ENCODE data around the gene IFNK. TPM values are rescaled to one million over a fixed set of nuclear protein-coding genes. Genes with fewer than 3 reads are reported as not detected.

IFNK gene
- polyA plus RNA-seq, 2 of the 4 experiments (the other 2 are of a cell fraction) = not detected

- ATAC-seq = no peak; a peak in 1 of 6 replicates
- Histone ChIP-seq H3K4me1 (no peaks in the 10 kb centered on the region), H3K4me2 (no peak overlapping the region), H3K9me3 (no peaks in the 10 kb centered on the region), H3K4me3 (no peak overlapping the region), H3K27ac (no peak overlapping the region)
- DNase-seq (ENCODE audit: low read depth in 1 of 2, low spot score in 1 of 2) = no peak
- ChIA-PET CTCF (interaction anchor here (0.8 to 1.3 kb wide), 3 partner anchors 11 to 24 kb away, joined by 4 to 5 read pairs (median 4); partner anchors contain the start of gene MOB3B), POLR2A (no interaction called here)
- 43% methylated on average over 5 of the region's 5 CpGs for WGBS (ENCODE audit: missing lambda C conversion rate)
- no peak for FAIRE-seq
- TF ChIP-seq ZC3H11A (IDR thresholded peaks at IDR 0.05) (no peak), PBX3 (IDR thresholded peaks at IDR 0.05) (no peak), HDAC2 (IDR thresholded peaks at IDR 0.05) (no peak), ELK1 (IDR thresholded peaks at IDR 0.05; ENCODE audit: low read depth, low read length) (no peak), EHF (CRISPR knock-in tag; IDR thresholded peaks at IDR 0.05) (no peak), HMGXB4 (CRISPR knock-in tag; IDR thresholded peaks at IDR 0.05; ENCODE audit: borderline replicate concordance) (no peak), GATA3 (IDR thresholded peaks at IDR 0.05; ENCODE audit: borderline replicate concordance) (no peak), POLR2A (IDR thresholded peaks at IDR 0.05; ENCODE audit: low read length) (no peak), RNF2 (IDR thresholded peaks at IDR 0.05; ENCODE audit: borderline replicate concordance, low read depth) (no peak), CTCF (IDR thresholded peaks at IDR 0.05) (no peak), SREBF2 (IDR thresholded peaks at IDR 0.05) (no peak), CHD4 (IDR thresholded peaks at IDR 0.05; ENCODE audit: borderline replicate concordance) (no peak), SMC3 (IDR thresholded peaks at IDR 0.05) (no peak), ZFP36 (IDR thresholded peaks at IDR 0.05; ENCODE audit: borderline replicate concordance, partially characterized antibody) (no peak)
Measured at GRCh38 chr9:27505744-27506161, 18.3 kb upstream of the IFNK start.

GRCh38 chr9:27506981-27507380 is 17.1 kb upstream of the IFNK start:
- DNase-seq (ENCODE audit: low read depth in 1 of 2, low spot score in 1 of 2) = no peak
- no peak overlapping the region for H3K4me3 ChIP-seq
- no peaks in the 10 kb centered on the region for H3K4me1 ChIP-seq
- TF ChIP-seq KDM5A (IDR thresholded peaks at IDR 0.05) (no peak), CHD4 (IDR thresholded peaks at IDR 0.05; ENCODE audit: borderline replicate concordance) (no peak), E2F6 (IDR thresholded peaks at IDR 0.05; ENCODE audit: borderline replicate concordance, low read depth) (no peak)
- POLR2A ChIA-PET = no interaction called here
- no peaks in the 10 kb centered on the region for H3K9me3 ChIP-seq
- WGBS (ENCODE audit: missing lambda C conversion rate) = 64% methylated on average over 2 of the region's 2 CpGs
- no peak overlapping the region for H3K4me2 ChIP-seq
- no peak overlapping the region for H3K27ac ChIP-seq
- CTCF ChIA-PET = interaction anchor here (1.0 to 1.5 kb wide), 2 partner anchors 18 to 22 kb away, joined by 3 to 4 read pairs; no protein-coding TSS in a partner anchor
- ATAC-seq = no peak
- no peak for FAIRE-seq

- 50% methylated on average over 2 of the region's 2 CpGs for WGBS (ENCODE audit: missing lambda C conversion rate)
- ChIA-PET CTCF (interaction anchor here (1.1 kb wide), 1 partner anchor 19 kb away, joined by 3 read pairs; the partner anchor contains the start of gene MOB3B), POLR2A (no interaction called here)
- FAIRE-seq = no peak
- no peak overlapping the region for H3K4me2 ChIP-seq
- no peaks in the 10 kb centered on the region for H3K4me1 ChIP-seq
- H3K4me3 ChIP-seq = no peak overlapping the region
- no peak for ATAC-seq
- no peak overlapping the region; a peak in 1 of 6 replicates for H3K27ac ChIP-seq
- TF ChIP-seq ZFP36 (IDR thresholded peaks at IDR 0.05; ENCODE audit: borderline replicate concordance, partially characterized antibody) (no peak), MAZ (IDR thresholded peaks at IDR 0.05; ENCODE audit: borderline replicate concordance, low read depth, low read length) (no peak), RFX5 (IDR thresholded peaks at IDR 0.05) (no peak), EP300 (IDR thresholded peaks at IDR 0.05) (no peak)
- DNase-seq (ENCODE audit: low read depth in 1 of 2, low spot score in 1 of 2) = no peak
- no peaks in the 10 kb centered on the region for H3K9me3 ChIP-seq
Measured at GRCh38 chr9:27510780-27511179, 13.3 kb upstream of the IFNK start.
